ENCODE results near the gene ZFHX3. TPM values are rescaled to one million over a fixed set of nuclear protein-coding genes. Genes with fewer than 3 reads are reported as not detected.

The ZFHX3 gene
- total RNA-seq, 2 donors from 2014 or later = 57.7 to 70.1 TPM

DNA sequence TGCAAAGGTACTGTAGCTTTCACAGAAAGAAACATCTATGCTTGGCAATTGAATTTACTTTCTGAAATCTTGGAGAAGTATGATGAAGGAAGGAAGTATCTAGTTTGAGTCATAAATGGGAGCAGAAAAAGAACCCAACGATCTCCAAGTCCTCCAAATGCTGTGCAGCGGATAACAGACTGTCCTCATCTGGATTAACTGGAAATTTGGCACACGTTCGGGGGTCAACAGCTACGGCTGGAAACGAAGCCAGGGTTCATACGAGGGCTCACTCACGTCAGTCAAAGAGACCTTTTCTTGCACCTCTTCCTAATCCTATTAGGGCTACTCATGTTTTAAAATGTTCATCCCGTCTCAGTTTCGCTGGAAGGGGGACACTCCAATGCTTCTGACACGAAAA lies 152.0 kb downstream of the ZFHX3 start:
- TF ChIP-seq, protein P1, sequence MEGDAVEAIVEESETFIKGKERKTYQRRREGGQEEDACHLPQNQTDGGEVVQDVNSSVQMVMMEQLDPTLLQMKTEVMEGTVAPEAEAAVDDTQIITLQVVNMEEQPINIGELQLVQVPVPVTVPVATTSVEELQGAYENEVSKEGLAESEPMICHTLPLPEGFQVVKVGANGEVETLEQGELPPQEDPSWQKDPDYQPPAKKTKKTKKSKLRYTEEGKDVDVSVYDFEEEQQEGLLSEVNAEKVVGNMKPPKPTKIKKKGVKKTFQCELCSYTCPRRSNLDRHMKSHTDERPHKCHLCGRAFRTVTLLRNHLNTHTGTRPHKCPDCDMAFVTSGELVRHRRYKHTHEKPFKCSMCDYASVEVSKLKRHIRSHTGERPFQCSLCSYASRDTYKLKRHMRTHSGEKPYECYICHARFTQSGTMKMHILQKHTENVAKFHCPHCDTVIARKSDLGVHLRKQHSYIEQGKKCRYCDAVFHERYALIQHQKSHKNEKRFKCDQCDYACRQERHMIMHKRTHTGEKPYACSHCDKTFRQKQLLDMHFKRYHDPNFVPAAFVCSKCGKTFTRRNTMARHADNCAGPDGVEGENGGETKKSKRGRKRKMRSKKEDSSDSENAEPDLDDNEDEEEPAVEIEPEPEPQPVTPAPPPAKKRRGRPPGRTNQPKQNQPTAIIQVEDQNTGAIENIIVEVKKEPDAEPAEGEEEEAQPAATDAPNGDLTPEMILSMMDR (IDR thresholded peaks at IDR 0.05) = no peak
- Histone ChIP-seq H3K4me1 (ENCODE audit: control insufficient read depth in 1 of 2, low read depth in 2 of 2) (peaks cover 33 to 55% of the 10 kb centered on the region in 2 donors), H3K36me3 (no peaks in the 10 kb centered on the region), H3K9me3 (no peaks in the 10 kb centered on the region), H3K27ac (peak overlapping the region; percentile 87 to 89), H3K27me3 (replicated peaks; ENCODE audit: insufficient read depth) (no peaks in the 10 kb centered on the region), H3K4me3 (no peak overlapping the region)
- DNase-seq (ENCODE audit: low spot score) = no peak
- ATAC-seq (ENCODE audit: insufficient number of reproducible peaks, low FRiP score, low read depth) = no peak

GRCh38 chr16:72894293-72895151 lies 153.4 kb downstream of the ZFHX3 start:
- Histone ChIP-seq H3K4me3 (peak overlapping the region; percentile 56), H3K4me1 (ENCODE audit: control insufficient read depth in 1 of 2, low read depth in 2 of 2) (peaks cover 33 to 60% of the 10 kb centered on the region in 2 donors), H3K27me3 (replicated peaks; ENCODE audit: insufficient read depth) (no peaks in the 10 kb centered on the region), H3K27ac (peak overlapping the region; percentile 87 to 89), H3K36me3 (peaks cover 3% of the 10 kb centered on the region), H3K9me3 (no peaks in the 10 kb centered on the region)
- ATAC-seq (ENCODE audit: insufficient number of reproducible peaks, low FRiP score, low read depth) = no peak
- DNase-seq (ENCODE audit: low spot score) = no peak
- TF ChIP-seq, protein P1 (IDR thresholded peaks at IDR 0.05) = no peak

DNA sequence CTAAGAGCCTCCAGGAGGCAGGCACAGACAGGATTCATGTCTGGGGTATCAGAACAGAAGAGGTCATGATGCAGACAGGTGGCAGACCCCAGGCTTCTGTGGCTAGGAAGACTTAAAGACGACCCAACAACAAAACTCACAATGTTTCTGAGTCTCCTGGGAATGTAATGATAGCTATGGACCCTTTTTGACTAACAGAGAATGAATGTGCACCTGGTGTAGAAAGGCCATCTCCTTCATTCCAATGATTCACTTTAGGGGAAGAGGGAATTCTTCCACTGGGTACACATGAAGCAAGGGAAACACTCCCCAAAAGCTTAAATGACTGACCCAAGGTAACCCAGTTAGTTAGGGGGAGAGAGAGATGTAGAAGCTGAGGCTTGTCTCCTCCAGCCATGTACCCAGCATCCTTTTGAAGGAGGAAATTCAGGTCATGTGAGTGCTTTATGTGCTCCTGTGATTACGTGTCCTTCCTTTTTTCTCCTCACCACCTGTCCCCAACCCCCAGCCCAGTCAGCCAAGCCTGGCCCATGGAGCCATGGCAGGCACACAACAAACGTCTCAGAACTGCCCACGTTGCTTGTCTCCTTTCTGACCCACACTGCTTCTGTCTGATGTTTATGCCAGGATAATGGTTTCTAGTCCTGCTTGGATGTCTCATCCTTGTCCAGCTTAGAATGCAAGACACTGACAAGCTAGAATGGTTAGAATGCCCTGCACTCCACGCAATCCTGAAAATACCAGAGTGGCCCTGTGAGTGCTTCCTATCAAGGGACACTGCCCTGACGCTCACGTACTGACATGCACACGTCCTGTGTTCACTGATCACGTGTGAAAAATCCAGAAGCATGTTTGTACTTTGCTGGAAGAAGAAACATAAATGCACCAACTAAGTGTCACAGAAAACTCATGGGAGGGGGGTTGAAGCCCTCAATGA lies 156.4 kb downstream of the ZFHX3 start:
- no peak for DNase-seq (ENCODE audit: low spot score)
- Histone ChIP-seq H3K9me3 (no peaks in the 10 kb centered on the region), H3K36me3 (peaks cover 23% of the 10 kb centered on the region), H3K27me3 (replicated peaks; ENCODE audit: insufficient read depth) (no peaks in the 10 kb centered on the region), H3K4me3 (no peak overlapping the region), H3K27ac (peak overlapping the region; percentile 15 to 39), H3K4me1 (ENCODE audit: control insufficient read depth in 1 of 2, low read depth in 2 of 2) (peaks cover 33 to 62% of the 10 kb centered on the region in 2 donors)
- TF ChIP-seq, protein P1 (IDR thresholded peaks at IDR 0.05) = no peak
- ATAC-seq (ENCODE audit: insufficient number of reproducible peaks, low FRiP score, low read depth) = no peak

- Histone ChIP-seq H3K27ac (no peak overlapping the region), H3K27me3 (replicated peaks; ENCODE audit: insufficient read depth) (no peaks in the 10 kb centered on the region), H3K36me3 (peaks cover 25% of the 10 kb centered on the region), H3K9me3 (no peaks in the 10 kb centered on the region), H3K4me1 (ENCODE audit: control insufficient read depth in 1 of 2, low read depth in 2 of 2) (peaks cover 29 to 53% of the 10 kb centered on the region in 2 donors), H3K4me3 (no peak overlapping the region)
- no peak for ATAC-seq (ENCODE audit: insufficient number of reproducible peaks, low FRiP score, low read depth)
- DNase-seq (ENCODE audit: low spot score) = no peak
- TF ChIP-seq, protein P1 (IDR thresholded peaks at IDR 0.05) = no peak
Measured at GRCh38 chr16:72890587-72890986, 157.3 kb downstream of the ZFHX3 start.
